Spleen (tissue), 7 donors: ENCODE measurements around the gene DUS2.

Source experiments
- CTCF ChIP-seq, 11 experiments: fragments of 200-600 bp in 7 of 11; fragments of 450-650 bp in 4 of 11; sonication (generic) in 4 of 11; IDR thresholded peaks in 8 of 11; conservative IDR thresholded peaks in 3 of 11; 1 replicate in 7 of 11; 2 replicates in 4 of 11; pipeline versions ENCODE4 v1.4.0 to v1.8.0; 2016 to 2021; ENCODE audit warnings: antibody characterized with exemption in 11 of 11, inconsistent platforms in 4 of 11, mild to moderate bottlenecking in 1 of 11
- POLR2A ChIP-seq, 3 donors: fragments of 450-650 bp; IDR thresholded peaks; one replicate each; pipeline ENCODE4 v1.5.1; 2017; ENCODE audit warnings: antibody characterized with exemption in 3 of 3, mild to moderate bottlenecking in 1 of 3
- POLR2AphosphoS5 ChIP-seq, 3 donors: sonication (generic); formaldehyde crosslinking; IDR thresholded peaks; one replicate each; pipeline ENCODE4 v1.5.1; 2017; ENCODE audit warnings: antibody characterized with exemption in 3 of 3
- donor health status: DM: no; HTN: no; CAD: no; lungs with moderate emphysema.
- donor health status: DM: no; HTN: no; CAD: no.
- donor health status: DM: no; HTN: no; CAD: no.

GRCh38 chr16:68076560-68076959, 53.5 kb downstream of the DUS2 start:
- no peak for TF ChIP-seq POLR2A (IDR thresholded peaks at IDR 0.05)
- TF ChIP-seq CTCF (IDR thresholded peaks at IDR 0.05 in 8 of 11, conservative IDR thresholded peaks at IDR 0.05 in 3 of 11), result no peak
- TF ChIP-seq POLR2AphosphoS5 (IDR thresholded peaks at IDR 0.05), result no peak
